Pulmonary artery endothelial cell (primary cell): ENCODE measurements around the gene LIFR. TPM values are rescaled to one million over a fixed set of nuclear protein-coding genes. Genes with fewer than 3 reads are reported as not detected.
"Not testable (repeated sequence)": the region's sequence is repeated elsewhere in the genome, so short reads cannot be mapped to it uniquely, and the experiment has no call there.

Experiments used
- DNase-seq: peaks from one replicate; pipeline ENCODE4 v3.0.0-alpha.2; 2011; ENCODE audit warnings: low read depth, low spot score
- total RNA-seq: library from RNA; depleted of rRNA; stranded (reverse); fragments of >200 nt; gene quantifications from 2 replicates; pipeline ENCODE4 v1.2.3, GENCODE V29; 2014

Gene LIFR
- total RNA-seq, 1 donor from 2014 or later = 35.8 TPM

DNA sequence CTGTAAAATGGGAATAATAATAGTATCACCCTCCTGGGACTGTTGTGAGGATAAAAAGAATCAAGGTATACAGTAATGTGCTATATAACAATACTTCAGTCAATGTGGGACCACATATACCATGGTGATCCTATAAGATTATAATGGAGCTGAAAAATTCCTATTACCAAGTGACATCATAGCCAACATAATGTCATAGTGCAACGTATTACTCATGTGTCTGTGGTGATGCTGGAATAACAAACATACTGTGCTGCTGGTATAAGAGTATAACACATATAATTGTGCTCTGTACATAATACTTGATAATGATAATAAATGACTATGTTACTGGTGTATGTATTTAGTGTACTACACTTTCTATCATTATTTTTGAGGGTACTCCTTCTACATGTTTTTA is 38.1 kb downstream of the LIFR start:
- DNase-seq = no peak

DNA sequence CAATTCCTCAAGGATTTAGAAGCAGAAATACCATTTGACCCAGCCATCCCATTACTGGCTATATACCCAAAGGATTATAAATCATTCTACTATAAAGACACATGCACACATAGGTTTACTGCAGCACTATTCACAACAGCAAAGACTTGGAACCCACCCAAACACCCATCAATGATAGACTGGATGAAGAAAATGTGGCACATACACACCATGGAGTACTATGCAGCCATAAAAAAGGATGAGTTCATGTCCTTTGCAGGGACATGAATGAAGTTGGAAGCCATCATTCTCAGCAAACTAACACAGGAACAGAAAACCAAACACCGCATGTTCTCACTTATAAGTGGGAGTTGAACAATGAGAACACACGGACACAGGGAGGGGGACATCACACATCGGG is 39.8 kb downstream of the LIFR start:
- DNase-seq = not testable (repeated sequence)

DNA sequence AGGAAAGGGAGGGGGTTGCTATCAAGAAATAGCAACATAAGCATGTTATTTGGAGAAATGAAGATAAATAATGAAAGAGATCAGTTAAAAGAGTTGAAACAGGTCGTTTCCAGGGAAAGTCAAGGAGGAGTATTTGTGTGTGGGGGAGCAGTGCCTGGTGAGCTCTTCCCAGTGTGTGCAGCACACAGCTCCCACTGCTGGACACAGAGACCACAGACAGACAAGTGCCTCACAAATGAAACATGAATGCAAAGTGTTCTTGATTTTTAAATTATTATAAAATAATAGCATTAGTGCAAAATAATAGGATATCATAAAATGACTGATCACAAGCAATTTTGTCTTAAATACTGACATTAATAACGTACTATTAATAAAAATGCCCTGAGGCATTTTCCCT is 40.8 kb downstream of the LIFR start:
- DNase-seq = peak; percentile 4

DNA sequence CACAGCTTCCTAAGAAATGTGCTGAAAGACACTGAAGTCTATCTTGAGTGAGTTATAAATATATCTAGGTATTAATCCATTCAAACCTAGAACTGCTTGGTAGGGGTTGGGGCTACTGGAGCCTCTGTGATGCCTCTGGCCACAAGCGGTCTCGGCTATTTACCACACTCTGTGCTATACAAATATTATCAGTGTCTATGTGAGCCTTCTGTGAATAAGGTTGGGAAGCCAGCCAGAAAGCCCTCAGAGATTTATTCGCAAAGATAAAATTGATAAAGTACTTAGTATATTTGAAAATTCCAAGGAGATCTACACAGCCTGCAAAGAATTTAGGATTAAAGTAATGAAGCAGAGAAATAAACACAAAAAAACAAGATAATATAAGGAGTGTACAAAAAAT is 41.4 kb downstream of the LIFR start:
- no peak for DNase-seq

DNA sequence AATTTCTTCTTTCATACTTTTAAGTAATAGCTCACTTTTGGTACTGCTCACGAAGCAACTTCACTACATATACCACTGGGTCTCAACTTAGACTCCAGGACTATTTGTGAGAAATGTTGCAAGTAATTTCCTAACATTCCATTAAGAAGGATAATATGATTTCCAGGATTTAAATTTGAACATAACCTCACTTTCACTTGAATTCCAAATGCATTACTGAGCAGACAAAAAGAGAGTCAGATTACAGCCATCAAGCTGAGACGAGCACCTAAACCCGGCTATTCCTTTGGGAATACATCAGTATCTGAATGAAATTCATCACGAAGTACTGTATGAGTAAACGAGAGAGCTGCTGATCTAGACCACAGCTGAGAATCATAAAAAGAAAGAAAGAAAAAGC is 47.3 kb downstream of the LIFR start:
- DNase-seq = no peak

DNA sequence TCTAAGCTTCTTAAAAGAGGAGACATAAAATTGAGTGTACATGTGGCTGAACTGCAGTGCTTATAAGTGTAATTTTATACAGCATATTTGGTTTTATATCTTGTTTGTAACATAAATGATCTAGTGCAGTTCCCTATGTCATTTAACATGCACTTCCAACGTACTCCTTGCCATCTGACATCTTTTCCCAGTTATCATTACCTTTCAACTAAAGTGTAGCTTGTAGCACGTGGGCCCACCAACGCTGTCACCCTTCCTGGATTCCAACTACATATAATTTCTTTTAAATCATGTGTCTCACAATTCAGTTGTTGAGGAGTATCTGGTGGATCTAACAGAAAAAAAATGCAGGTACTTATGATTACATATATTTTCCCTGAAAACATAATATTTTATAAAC is 50.1 kb downstream of the LIFR start:
- no peak for DNase-seq

DNA sequence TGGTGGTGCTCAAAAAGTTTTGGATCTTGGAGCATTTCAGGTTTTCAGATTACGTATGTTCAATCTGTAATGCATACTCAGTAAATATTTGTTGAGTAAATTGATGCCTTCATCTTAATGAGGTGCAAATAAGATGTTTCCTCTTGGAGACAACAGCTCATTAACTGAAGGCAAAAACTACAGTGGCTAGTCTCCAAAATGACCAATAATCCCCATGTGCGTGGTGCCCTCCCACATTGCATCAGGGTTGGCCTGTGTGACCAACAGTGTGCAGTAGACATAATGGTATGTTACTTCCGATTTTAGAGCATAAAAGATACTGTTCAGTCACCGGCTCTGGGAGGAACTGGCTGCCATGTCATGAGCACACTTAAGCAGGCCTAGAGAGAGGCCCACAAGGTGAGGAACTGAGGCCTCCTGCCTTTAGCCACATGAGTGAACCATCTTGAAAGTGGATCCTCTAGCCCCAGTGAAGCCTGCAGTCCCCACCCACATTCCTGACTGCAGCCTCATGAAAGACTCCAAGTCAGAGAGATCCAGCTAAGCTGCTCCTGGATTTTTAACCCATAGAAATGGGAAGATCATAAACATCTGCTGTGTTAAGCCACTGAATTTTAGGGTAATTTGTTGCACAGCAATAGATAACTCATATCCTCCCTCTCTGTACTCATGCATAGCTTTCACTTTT is 55.7 kb downstream of the LIFR start:
- no peak for DNase-seq

DNA sequence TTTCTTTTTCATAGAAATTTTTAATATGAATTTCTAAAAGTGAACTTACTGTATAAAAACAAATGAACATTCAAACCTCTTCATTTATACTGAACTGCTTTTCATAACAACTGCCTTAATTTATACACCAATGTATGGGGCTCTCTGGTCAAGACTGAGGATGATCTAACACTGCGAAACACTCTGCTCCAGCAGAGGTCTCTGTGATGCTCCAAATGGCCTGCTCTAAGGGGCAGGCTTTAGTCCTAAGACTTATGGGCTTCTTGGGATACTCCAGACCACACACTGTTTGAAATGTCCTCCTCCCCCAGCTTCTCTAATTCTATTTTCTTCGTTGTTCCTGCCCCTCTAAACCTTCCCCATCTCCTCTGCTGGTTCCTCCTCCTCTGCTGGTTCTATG is 58.5 kb downstream of the LIFR start:
- no peak for DNase-seq

DNA sequence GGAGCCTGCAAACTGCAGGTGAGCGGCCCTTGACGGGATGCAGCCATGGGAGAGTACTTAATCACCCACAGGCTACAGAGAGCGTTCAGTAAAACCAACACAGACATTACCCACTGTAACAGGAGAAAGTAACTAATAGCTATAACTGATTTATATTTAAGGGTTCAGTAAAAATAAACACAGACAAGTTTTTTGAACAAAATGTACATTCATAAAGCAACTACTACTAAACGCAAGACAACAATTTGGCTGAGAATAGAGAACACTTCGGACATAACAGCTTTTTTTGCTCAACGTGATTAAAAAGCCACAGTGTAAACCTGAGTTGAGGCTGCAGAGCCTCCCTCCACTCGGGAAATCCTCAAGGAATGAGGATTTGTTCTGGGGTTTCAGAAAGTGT is 61.7 kb downstream of the LIFR start:
- DNase-seq = no peak

DNA sequence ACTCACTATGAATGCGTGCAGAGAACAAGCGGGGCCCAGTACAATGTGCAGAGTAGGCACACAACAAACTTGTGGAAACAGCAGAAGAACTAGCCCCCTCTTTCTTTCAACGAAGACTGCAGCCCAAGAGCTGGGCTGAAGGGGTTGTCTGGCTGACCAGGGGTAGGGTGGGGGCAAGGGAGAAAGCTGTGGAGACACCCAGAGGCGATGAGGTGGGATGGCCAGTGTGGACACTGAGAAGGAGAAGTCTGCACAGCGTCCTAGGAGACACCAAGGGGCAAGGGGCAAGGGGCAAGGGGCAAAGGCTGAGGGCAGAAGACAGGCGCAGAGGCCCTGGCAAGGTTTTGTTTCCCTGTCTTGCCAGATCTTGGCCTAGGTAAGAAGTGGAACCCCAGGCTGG is 62.3 kb downstream of the LIFR start:
- no peak for DNase-seq

DNA sequence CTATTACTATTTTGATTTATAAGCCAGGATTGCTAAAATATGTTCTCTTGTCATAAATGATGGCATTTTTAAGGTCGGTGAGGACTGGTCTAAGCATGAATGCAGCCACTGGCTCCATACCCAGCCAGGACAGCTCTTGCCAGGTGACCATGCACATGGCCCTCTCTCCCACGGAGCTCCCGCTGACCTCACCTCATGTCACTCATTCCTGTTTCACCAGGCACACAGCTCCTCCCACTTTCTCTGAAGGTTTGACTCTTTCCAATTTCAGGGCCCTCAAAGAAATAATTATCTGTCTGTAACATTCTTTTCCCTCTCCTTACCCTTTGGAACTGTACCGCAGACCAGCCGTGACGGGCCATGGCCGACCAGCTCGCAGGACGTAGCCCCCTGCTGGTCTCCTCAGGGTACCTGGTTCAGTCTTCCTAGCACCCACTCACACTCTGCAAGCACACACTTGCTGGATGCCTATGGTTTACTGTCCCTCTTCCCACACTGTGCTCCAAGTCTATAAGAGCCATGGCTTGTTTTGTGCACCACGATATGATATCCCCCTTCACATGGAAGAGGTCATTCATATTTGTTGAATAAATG is 72.5 kb downstream of the LIFR start:
- no peak for DNase-seq

DNA sequence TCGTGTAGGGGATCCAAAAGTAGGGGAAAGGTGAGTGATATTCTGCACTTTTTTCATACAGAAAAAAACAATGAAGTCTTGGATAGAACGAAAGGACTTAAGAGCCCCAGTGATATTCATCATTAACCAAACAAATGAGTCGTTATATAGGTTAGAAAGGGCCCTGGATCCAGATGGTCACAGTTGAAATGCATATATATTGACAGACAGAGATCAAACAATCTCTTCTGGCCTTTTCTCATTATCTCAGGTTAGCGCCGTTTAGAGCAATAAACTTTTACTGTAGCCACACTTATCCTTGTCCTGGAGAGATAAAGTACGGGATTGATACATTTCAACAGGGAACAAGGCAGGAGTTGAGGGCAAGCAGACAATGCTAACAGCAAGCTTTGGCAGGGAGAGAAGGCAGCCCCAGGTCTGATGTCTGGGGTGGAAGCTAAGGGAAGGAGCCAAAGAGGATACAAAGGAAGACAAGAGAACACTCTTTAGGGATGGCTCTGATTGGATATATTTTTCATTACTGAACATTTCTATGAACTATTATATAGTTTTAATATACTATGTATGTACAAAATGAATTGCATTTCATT is 77.0 kb downstream of the LIFR start:
- no peak for DNase-seq

DNA sequence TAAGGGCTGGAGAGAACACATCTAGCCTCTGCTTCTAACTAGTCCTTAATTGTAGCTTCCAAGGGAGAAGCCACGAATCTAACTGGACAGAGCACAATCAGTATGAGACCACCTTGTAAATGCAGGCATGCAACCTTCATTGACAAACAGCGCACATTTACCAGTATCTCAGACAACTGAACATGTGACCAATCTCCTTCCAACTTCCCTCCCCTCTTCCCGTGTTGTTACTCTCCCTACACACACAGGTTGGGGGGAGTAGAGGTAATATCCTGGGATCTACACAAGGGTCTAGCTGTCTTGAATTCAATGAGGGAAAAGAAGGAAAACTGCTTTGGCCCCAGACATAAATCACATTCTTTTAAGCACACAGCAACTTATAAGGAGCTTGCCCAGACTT is 77.6 kb downstream of the LIFR start:
- DNase-seq = no peak

DNA sequence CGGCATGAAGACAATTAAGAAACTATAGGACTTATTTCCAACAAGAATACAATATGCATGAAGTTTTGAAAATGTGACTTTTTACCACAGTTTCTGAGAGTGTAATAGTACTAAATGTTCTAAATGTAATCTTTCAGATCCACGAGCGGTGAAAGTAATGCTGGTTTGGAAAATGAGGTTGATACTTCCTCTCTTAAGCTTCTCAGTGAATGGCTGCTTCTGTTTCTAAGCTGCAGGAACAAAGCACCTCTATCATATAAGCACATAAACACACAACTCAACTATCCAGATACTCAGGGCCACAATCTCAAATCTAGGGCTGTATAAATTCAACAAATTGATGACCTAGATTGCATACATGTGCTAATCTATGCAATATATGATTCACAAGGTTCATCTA is 78.3 kb downstream of the LIFR start:
- DNase-seq = no peak

DNA sequence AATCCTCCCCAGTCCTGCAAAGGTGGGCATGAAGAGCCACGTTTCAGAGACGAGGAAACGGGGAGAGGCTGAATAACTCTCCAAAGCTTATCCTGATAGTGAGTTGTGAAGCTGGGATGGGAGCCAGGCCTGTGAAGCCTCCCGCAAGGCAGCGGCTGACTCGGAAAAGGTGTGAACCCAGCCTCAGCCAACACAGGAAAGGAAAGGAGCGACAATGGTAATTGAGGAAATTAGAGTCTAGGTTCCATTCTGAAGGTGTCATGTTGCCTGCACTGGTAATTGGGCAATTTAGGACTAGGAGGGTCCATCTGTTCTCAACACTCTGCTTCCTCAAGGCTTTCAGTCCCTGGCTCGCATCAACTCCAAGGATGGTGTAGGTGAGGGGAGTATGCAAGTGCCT is 83.4 kb downstream of the LIFR start:
- DNase-seq = no peak

DNA sequence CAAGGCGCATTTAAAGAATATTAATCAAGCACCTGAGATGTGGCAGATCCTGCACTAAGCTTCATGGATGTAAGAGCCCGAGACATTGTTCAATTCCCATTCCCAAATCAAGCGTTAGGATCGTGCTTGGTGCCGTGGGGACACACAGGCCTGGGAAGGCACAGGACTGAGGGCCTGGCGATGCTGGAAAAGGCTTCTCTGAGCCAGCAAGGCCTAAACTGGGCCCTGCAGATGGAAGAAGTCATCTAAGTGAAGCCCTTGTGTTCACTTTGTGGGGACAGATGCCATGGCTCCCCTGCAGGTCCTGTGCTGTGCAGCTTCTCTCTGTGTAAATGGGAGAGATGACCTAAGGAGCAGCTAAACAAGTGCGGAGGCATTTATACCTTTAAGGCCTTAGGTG is 83.9 kb downstream of the LIFR start:
- no peak for DNase-seq

DNA sequence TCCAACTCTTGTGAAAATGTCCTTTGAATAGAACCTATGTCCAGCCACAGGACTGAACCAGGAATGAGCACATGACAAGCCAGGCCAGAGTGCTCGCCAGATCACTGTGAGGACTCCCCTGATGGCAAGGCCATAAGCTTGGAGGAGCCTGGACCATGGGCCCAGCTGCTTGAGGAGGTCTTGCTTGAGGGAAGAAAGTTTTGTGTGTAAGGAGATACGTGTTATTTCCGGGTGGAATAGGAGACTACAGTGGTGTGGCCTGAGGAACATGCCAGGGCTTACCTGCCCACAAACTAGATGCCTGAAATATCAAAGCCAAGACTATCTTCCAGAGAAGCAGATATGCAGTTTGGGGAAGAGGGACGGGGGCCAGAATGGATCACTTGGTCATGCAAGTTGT is 84.7 kb downstream of the LIFR start:
- DNase-seq = no peak

DNA sequence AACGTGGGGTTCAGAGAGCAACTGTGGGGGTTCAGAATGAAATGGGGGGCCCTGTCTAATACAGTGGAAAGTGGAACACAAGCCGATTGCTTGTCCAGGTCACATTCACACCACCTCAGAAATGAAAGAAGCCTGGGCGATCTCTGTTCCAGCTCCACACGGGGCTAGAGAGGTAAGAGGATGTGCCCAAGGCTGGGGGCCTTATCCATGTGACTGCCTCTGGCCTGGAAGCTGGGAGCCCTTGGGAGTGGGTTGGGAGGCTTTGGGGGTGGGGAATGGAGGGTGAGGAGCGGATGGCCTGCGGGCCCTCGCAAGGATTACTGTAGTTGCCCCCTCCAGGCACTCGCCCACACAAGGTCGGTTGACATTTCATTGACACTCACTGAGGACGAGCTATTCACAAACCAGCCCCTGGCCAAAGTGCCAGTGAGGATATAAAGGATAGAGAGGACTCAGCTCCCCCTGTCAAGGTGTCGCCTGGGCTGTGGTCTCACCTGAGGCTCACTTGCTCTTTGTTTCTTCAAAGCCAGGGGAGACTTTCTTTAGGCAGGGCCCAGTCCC is 86.7 kb downstream of the LIFR start:
- no peak for DNase-seq

DNA sequence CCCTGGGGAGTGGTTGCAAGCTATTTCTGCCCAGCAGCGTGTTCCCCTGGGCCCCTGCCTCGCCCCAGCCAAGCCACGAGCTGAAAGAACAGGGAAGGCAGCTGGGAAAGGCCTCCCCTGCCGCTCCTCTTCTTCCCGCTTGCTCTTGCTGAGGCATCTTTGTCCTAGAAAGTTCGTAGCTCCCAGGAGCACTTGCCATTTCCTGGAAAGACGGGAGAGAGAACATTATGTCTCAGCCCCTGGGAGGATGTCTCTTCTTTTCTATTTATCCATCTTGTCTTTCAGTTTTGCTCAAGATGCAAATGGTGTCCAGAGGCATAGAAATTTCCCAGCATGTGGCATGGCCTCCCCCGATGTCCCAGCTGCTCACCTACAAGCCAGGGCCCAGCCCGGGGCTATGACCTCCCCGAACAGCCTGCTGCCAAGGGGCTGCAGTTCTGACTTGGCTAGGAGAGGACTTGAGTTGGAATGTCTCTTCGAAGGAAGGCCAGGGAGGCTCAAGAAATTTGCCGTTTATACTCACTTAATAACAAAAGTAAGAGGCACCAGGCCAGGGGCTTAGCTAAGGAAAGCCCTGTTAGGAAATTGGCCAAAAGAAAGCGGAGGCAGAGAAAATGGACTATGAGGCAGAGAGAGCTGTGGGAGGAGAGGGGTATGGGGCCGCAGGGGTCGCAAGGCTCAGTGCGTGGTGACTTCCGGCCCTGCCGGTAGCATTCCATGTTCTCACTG is 87.3 kb downstream of the LIFR start:
- no peak for DNase-seq

DNA sequence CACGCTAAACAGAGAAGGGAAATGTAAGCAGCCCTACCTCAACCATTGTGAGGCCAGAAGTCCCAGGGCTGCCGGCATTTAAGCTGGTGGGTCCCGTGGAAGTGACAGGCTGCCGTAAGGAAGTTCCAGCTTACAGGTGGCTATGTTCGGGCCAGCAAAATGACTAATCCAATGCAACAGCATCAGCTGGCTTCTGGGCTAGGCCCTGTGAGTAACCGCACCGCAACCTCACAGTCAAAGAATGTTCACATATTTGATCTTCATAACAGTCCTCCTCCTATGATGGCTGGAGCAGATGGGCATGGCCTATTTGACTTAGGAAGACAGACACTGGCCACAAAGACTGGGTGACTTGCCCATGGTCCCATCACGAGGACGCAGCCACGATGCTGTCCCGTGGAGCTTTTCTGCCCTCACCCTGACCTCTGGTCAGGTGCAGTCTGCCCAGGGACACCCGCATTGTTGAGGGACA is 88.2 kb downstream of the LIFR start:
- peak; percentile 74 for DNase-seq

DNA sequence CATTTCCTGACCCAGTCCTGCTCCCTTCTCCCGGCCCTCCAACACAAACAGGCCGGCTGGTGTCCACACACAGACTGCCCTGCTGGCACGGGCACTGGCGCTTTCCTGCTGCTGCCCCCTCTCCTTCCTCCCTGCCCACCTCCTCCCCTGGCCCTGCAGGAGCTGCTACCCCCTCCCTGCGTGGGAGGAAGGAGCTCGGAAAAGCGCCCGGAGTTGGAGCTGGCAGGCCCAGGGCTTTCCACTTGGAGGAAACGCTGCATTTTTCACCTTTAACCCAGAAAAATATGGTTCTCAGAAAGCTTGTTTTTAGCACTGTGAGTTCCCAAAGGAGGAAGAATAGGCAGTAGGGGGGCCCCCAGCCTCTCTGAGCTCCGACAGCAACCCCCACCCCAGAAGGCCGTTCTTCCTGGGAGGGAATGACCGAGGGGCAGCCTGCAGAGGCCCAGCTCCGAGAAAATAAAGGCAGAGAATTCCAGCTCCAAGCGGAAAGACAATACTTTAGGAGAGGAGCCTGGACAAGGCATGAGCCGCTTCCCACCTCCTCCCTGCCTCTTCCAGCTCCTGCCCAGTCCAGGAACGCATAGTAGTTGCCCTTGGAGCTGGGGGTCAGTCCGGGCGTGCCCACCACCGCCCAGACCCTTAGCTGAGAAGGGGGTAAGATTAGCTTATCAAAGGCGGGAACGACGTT is 88.9 kb downstream of the LIFR start:
- DNase-seq = peak; percentile 74
